ENCODE measurements around the gene CFB.

- TF ChIP-seq CTCF (conservative IDR thresholded peaks at IDR 0.05; ENCODE audit: low read depth, low read length) (no peak), EZH2 (IDR thresholded peaks at IDR 0.05; ENCODE audit: borderline replicate concordance, low read depth, low read length, poor library complexity, severe bottlenecking) (no peak)
These were observed 33.5 kb downstream of the CFB start for GRCh38 chr6:31979238-31979898.

Measured in A673 (cell line).